ENCODE data around the gene CCDC124. TPM values are rescaled to one million over a fixed set of nuclear protein-coding genes. Genes with fewer than 3 reads are reported as not detected.
"Not testable (repeated sequence)": the region's sequence is repeated elsewhere in the genome, so short reads cannot be mapped to it uniquely, and the experiment has no call there.

Gene CCDC124
- total RNA-seq, 6 experiments from 2014 or later = 20.6 to 45.3 (median 30.7) TPM

DNA sequence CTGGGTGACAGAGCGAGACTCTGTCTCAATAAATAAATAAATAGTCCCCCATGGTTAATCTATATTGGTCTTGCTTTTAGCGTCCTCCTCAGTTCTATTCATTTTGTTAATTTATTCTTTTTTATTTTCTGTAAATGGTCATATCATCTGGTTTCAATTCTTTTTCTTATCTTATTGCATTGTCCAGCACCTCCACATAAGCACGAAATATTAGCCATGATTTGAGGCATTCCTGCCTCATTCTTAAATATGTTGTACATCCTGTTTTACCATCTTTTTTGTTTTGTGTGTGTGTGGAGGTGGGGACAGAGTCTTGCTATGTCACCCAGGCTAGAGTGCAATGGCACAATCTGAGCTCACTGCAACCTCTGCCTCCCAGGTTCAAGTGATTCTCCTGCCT is 24.6 kb upstream of the CCDC124 start:
- ATAC-seq (no peak), DNase-seq (no peak)
- H3K36me3 ChIP-seq = no peaks in the 10 kb centered on the region
- WGBS (ENCODE audit: insufficient coverage, low coverage, low lambda C conversion rate, missing lambda C conversion rate) = 67% methylated on average over 1 of the region's 3 CpGs
- intact Hi-C loops (cut with DNase I) = no loop called here
- no peak for TF ChIP-seq POLR2A (IDR thresholded peaks at IDR 0.05)
- TF ChIP-seq, protein P1, sequence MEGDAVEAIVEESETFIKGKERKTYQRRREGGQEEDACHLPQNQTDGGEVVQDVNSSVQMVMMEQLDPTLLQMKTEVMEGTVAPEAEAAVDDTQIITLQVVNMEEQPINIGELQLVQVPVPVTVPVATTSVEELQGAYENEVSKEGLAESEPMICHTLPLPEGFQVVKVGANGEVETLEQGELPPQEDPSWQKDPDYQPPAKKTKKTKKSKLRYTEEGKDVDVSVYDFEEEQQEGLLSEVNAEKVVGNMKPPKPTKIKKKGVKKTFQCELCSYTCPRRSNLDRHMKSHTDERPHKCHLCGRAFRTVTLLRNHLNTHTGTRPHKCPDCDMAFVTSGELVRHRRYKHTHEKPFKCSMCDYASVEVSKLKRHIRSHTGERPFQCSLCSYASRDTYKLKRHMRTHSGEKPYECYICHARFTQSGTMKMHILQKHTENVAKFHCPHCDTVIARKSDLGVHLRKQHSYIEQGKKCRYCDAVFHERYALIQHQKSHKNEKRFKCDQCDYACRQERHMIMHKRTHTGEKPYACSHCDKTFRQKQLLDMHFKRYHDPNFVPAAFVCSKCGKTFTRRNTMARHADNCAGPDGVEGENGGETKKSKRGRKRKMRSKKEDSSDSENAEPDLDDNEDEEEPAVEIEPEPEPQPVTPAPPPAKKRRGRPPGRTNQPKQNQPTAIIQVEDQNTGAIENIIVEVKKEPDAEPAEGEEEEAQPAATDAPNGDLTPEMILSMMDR (IDR thresholded peaks at IDR 0.05) = no peak
- H3K27me3 ChIP-seq = no peaks in the 10 kb centered on the region
- H3K4me3 ChIP-seq = no peak overlapping the region
- no peak overlapping the region for H3K27ac ChIP-seq
- no peaks in the 10 kb centered on the region for H3K4me1 ChIP-seq
- no peaks in the 10 kb centered on the region for H3K9me3 ChIP-seq

DNA sequence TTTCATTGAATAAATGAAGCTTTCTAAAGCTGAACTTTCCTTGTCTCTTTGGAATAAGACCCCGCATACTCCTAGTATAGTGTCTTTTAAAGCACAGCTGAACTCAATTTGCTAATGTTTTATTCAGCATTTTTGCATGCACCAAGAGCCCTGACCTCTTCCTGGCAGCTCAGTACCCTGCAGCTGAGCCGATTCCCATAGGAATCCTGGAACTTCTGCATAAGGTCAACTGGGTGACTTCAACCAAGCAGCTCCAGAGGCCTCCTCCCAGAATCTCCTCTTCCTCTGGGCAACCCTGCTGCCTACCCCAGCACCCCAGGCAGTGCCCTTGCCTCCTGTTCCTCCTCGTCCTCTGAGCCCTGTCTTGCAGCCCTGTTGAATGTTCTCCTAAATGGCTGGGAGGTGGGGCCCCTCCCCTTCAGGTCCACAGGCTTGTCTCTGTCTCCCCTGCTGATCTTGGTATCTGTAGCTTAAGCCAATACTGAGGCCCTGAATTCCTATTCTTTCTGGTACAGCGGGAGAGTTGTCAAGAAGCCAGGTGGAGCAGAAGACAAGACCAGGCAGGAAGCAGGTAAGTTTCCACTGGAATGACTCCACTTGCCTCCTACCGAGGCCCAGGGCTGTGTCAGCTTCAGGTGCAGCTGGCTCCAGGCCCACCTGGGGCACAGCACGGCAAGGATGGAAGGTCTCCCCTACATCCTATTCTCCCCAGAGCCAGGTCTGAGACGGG is 23.6 kb upstream of the CCDC124 start:
- Histone ChIP-seq H3K4me3 (no peak overlapping the region), H3K36me3 (no peaks in the 10 kb centered on the region), H3K9me3 (no peaks in the 10 kb centered on the region), H3K4me1 (no peaks in the 10 kb centered on the region), H3K27ac (no peak overlapping the region), H3K27me3 (no peaks in the 10 kb centered on the region)
- no peak for DNase-seq
- no peak for TF ChIP-seq POLR2A (IDR thresholded peaks at IDR 0.05)
- TF ChIP-seq, protein P1 (IDR thresholded peaks at IDR 0.05) = no peak
- WGBS (ENCODE audit: insufficient coverage, low coverage, low lambda C conversion rate, missing lambda C conversion rate) = 42% methylated on average over 4 of the region's 7 CpGs
- intact Hi-C loops (cut with DNase I) = no loop called here
- no peak for ATAC-seq

DNA sequence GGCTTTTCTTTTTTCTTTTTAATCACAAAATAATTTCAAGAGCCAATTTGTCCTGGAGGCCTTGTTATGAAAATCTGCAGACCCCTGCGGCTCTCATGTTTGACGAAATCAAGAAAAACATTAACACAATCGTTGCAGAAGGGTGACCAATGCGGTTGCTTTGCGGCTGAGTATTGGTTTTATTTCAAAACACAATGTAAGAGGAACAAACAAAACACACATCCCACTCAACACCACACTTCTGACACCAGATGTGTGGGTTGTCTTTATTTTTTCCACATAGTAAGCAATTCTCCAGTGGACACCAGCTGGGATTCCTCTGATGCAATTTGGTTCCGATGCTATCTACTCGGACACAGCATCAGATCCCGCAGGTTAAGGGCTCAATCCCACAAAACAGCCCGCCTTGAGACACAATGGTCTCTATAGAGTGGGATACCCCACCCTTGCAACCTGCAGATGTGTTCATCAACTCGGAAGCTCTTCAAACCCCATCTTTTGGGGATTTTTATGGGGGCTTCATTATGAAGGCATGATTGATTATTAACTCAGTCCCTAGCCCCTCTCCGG is 21.9 kb upstream of the CCDC124 start:
- Histone ChIP-seq H3K4me1 (no peaks in the 10 kb centered on the region), H3K27me3 (no peaks in the 10 kb centered on the region), H3K9me3 (no peaks in the 10 kb centered on the region), H3K4me3 (no peak overlapping the region), H3K36me3 (no peaks in the 10 kb centered on the region), H3K27ac (no peak overlapping the region)
- intact Hi-C loops (cut with DNase I) = no loop called here
- DNase-seq (no peak), ATAC-seq (no peak)
- WGBS (ENCODE audit: insufficient coverage, low coverage, low lambda C conversion rate, missing lambda C conversion rate) = 55% methylated on average over 7 of the region's 11 CpGs
- no peak for TF ChIP-seq POLR2A (IDR thresholded peaks at IDR 0.05)
- TF ChIP-seq, protein P1 (IDR thresholded peaks at IDR 0.05) = no peak

DNA sequence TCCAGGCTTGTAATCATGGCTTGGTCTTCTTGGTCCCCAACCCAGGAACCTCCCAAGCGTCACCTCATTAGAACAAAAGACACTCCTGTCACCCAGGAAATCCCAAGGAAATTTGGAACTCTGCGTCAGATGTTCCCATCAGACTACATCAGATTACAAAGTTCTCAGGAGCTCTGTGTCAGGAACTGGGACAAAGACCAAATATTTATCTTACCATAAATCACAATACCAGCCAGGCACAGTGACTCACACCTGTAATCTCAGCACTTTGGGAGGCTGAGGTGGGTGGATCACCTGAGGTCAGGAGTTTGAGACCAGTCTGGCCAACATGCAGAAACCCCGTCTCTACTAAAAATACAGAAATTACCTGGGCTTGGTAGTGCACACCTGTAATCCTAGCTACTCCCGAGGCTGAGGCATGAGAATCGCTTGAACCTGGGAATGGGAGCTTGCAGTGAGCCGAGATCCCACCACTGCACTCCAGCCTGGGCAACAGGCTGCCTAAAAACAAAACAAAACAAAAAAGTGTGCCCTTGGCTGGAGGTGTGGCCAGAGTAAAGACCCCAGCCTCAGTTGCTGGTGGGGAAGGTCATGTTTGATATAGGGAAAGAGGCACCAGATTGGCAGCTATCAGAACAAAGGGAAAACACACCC is 16.7 kb upstream of the CCDC124 start:
- Histone ChIP-seq H3K4me1 (no peaks in the 10 kb centered on the region), H3K27ac (no peak overlapping the region)

DNA sequence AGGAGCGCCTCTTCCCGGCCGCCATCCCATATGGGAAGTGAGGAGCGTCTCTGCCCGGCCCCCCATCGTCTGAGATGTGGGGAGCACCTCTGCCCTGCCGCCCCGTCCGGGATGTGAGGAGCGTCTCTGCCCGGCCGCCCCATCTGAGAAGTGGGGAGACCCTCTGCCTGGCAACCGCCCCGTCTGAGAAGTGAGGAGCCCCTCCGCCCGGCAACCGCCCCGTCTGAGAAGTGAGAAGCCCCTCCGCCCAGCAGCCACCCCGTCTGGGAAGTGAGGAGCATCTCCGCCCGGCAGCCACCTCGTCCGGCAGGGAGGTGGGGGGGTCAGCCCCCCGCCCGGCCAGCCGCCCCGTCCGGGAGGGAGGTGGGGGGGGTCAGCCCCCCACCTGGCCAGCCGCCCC is 14.7 kb upstream of the CCDC124 start:
- H3K4me3 ChIP-seq; DNase-seq; intact Hi-C loops (cut with DNase I); H3K36me3 ChIP-seq; H3K4me1 ChIP-seq; H3K27me3 ChIP-seq; ATAC-seq; H3K9me3 ChIP-seq; H3K27ac ChIP-seq: not testable (repeated sequence)
- 60% methylated on average over 1 of the region's 30 CpGs for WGBS (ENCODE audit: insufficient coverage, low coverage, low lambda C conversion rate, missing lambda C conversion rate)

More for the DNA sequence above, 16.7 kb upstream of the CCDC124 start:
- TF ChIP-seq, protein P1 (IDR thresholded peaks at IDR 0.05) = no peak
- no peak for TF ChIP-seq POLR2A (IDR thresholded peaks at IDR 0.05)
- intact Hi-C loops (cut with DNase I) = no loop called here
- ATAC-seq = peak in 1 of 4 donors; percentile 40
- H3K27me3 ChIP-seq = no peaks in the 10 kb centered on the region
- no peaks in the 10 kb centered on the region for H3K36me3 ChIP-seq
- 53% methylated on average over 6 of the region's 6 CpGs for WGBS (ENCODE audit: insufficient coverage, low coverage, low lambda C conversion rate, missing lambda C conversion rate)
- no peak overlapping the region for H3K4me3 ChIP-seq
- H3K9me3 ChIP-seq = no peaks in the 10 kb centered on the region
- no peak for DNase-seq

DNA sequence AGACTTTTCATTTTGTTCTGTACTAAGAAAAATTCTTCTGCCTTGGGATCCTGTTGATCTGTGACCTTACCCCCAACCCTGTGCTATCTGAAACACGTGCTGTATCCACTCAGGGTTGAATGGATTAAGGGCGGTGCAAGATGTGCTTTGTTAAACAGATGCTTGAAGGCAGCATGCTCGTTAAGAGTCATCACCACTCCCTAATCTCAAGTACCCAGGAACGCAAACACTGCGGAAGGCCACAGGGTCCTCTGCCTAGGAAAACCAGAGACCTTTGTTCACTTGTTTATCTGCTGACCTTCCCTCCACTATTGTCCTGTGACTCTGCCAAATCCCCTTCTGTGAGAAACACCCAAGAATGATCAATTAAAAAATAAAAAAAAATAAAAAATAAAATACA is 13.7 kb upstream of the CCDC124 start:
- 37% methylated on average over 5 of the region's 5 CpGs for WGBS (ENCODE audit: insufficient coverage, low coverage, low lambda C conversion rate, missing lambda C conversion rate)
- ATAC-seq; intact Hi-C loops (cut with DNase I): not testable (repeated sequence)

More for the DNA sequence above, 13.7 kb upstream of the CCDC124 start:
- not testable (repeated sequence) for H3K4me1 ChIP-seq, H3K4me3 ChIP-seq, H3K27me3 ChIP-seq, DNase-seq, H3K9me3 ChIP-seq, H3K27ac ChIP-seq, H3K36me3 ChIP-seq

Measured in right lobe of liver (tissue), 6 donors.